GM12801 (cell line): ENCODE measurements around the gene OR51V1.

Experiments used
- TF ChIP-seq, protein P1 (sequence below): IDR thresholded peaks from one replicate; pipeline ENCODE4 v1.5.1; 2011; ENCODE audit warnings: control low read depth; ENCODE audit not compliant: insufficient read length; ENCODE audit errors: extremely low read depth

Gene OR51V1

GRCh38 chr11:5237420-5237819, 36.9 kb upstream of the OR51V1 start:
- TF ChIP-seq, protein P1, sequence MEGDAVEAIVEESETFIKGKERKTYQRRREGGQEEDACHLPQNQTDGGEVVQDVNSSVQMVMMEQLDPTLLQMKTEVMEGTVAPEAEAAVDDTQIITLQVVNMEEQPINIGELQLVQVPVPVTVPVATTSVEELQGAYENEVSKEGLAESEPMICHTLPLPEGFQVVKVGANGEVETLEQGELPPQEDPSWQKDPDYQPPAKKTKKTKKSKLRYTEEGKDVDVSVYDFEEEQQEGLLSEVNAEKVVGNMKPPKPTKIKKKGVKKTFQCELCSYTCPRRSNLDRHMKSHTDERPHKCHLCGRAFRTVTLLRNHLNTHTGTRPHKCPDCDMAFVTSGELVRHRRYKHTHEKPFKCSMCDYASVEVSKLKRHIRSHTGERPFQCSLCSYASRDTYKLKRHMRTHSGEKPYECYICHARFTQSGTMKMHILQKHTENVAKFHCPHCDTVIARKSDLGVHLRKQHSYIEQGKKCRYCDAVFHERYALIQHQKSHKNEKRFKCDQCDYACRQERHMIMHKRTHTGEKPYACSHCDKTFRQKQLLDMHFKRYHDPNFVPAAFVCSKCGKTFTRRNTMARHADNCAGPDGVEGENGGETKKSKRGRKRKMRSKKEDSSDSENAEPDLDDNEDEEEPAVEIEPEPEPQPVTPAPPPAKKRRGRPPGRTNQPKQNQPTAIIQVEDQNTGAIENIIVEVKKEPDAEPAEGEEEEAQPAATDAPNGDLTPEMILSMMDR: no peak

DNA sequence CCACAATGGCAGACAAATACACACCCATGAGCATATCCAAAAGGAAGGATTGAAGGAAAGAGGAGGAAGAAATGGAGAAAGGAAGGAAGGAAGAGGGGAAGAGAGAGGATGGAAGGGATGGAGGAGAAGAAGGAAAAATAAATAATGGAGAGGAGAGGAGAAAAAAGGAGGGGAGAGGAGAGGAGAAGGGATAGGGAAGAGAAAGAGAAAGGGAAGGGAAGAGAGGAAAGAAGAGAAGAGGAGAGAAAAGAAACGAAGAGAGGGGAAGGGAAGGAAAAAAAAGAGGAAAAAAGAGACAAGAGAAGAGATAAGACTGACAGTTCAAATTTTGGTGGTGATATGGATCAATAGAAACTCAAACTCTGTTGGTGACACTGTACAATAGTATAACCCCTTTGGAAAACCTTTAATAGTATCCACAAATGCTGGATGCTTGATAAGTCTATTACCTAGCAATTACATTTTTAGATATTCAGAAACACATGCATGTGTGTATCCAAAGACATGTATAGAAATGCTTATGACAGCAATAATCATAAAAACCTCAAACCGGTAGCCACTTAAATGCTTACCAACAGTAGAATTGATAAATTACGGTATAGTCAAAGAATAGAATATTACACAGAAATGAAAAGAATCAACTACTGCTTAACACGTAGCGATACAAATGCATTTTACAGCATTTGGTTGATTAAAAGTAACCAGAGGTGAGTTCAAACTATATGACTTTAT, 35.0 kb upstream of the OR51V1 start:
- TF ChIP-seq, protein P1: no peak

GRCh38 chr11:5234381-5234834, 33.9 kb upstream of the OR51V1 start, which contains the start of gene HBD:
HBD (minus strand) TSS chr11:5234483; CDS start chr11:5234433, 50 bp downstream.
- TF ChIP-seq, protein P1: no peak

- TF ChIP-seq, protein P1: no peak
These were observed 32.8 kb upstream of the OR51V1 start for GRCh38 chr11:5233307-5233706.

- TF ChIP-seq, protein P1: no peak
These were observed 32.3 kb upstream of the OR51V1 start for GRCh38 chr11:5232821-5233220.

DNA sequence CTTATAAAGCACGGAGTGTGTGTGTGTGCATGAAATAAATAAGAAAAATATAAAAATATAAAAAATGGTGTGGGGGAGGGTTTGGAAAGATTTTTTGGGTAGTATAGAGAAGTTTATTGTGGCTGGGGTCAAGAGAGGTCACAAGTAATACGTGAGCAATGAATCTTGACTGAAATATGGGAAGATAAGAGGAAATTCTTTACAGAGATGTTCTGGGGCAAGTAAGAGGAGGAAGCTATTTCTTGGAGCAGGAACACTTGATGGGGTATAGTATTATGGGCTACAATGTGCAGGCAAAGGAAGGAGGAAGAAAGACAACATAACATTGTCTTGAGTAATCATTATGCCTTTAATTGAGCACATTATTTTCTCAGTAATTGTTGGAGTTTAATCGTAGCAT, 31.7 kb upstream of the OR51V1 start:
- TF ChIP-seq, protein P1: no peak

DNA sequence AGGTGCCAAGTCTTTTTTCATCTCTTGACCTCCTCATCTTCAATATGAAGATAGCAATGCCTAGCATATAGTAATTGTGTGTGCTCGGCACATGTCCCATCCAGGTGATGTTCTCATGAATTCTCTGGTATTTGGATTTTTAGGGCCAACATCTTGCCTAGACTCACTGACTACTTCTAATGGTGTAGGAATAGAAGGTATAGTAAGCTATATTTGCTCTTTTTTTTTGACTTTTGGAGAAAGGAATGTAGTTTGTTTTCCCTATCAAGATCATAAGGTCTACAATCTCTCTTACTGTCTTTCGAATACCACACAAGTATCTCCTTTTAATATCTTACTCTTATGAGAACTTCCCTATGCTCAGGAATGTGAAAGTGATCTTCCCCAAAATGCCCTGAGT, 30.6 kb upstream of the OR51V1 start:
- TF ChIP-seq, protein P1: no peak
